Frontal cortex (tissue), 4 donors: ENCODE measurements around the gene KBTBD8. TPM values are rescaled to one million over a fixed set of nuclear protein-coding genes. Genes with fewer than 3 reads are reported as not detected.

Source experiments
- DNase-seq, 2 donors: peaks; one replicate each; pipeline ENCODE4 v3.0.0; 2012; ENCODE audit warnings: low spot score in 2 of 2
- FAIRE-seq: peaks from 2 replicates; lab custom pipeline; 2012; peaks lifted over from hg19 to GRCh38; lab: Jason Lieb, UNC
- total RNA-seq: library from RNA; depleted of rRNA; stranded (reverse); fragments of >200 nt; gene quantifications from one replicate; pipeline ENCODE4 v1.2.3, GENCODE V29; 2014
- donor health status: control.
- donor health status: control.
- donor health status: control.

Gene KBTBD8
- total RNA-seq, 1 donor from 2014 or later, result 19.2 TPM

- DNase-seq, result no peak
- no peak for FAIRE-seq
These were observed 3.5 kb upstream of the KBTBD8 start for GRCh38 chr3:66994588-66994987.

GRCh38 chr3:66996696-66997095 lies 1.4 kb upstream of the KBTBD8 start:
- no peak for FAIRE-seq
- DNase-seq, result no peak

- no peak for FAIRE-seq
- DNase-seq, result peak; percentile 12 to 23
These were observed 471 bp upstream of the KBTBD8 start for GRCh38 chr3:66997560-66998112.

- FAIRE-seq, result no peak
- no peak for DNase-seq
These were observed 763 bp downstream of the KBTBD8 start for GRCh38 chr3:66998904-66999235.

- no peak for DNase-seq
- FAIRE-seq, result no peak
These were observed 1.9 kb downstream of the KBTBD8 start for GRCh38 chr3:67000009-67000408.

GRCh38 chr3:67001086-67001861 lies 3.2 kb downstream of the KBTBD8 start:
- DNase-seq, result no peak
- FAIRE-seq, result no peak

- DNase-seq (no peak), FAIRE-seq (no peak)
These were observed 7.9 kb downstream of the KBTBD8 start for GRCh38 chr3:67005974-67006373.

GRCh38 chr3:67006460-67006859 lies 8.4 kb downstream of the KBTBD8 start:
- FAIRE-seq, result no peak

GRCh38 chr3:67008388-67008787 lies 10.3 kb downstream of the KBTBD8 start:
- FAIRE-seq (no peak), DNase-seq (no peak)

More at GRCh38 chr3:67006460-67006859, 8.4 kb downstream of the KBTBD8 start:
- no peak for DNase-seq

GRCh38 chr3:67009716-67010115 lies 11.6 kb downstream of the KBTBD8 start:
- no peak for FAIRE-seq
- no peak for DNase-seq

- no peak for FAIRE-seq
These were observed 13.5 kb downstream of the KBTBD8 start for GRCh38 chr3:67011414-67012131.

GRCh38 chr3:67012564-67012963 lies 14.5 kb downstream of the KBTBD8 start:
- DNase-seq (no peak), FAIRE-seq (no peak)

More at GRCh38 chr3:67011414-67012131, 13.5 kb downstream of the KBTBD8 start:
- no peak for DNase-seq

- FAIRE-seq, result no peak
These were observed 17.8 kb downstream of the KBTBD8 start for GRCh38 chr3:67015702-67016484.

GRCh38 chr3:67016522-67017080 lies 18.5 kb downstream of the KBTBD8 start:
- FAIRE-seq (no peak), DNase-seq (no peak)

More at GRCh38 chr3:67015702-67016484, 17.8 kb downstream of the KBTBD8 start:
- DNase-seq, result no peak

GRCh38 chr3:67017211-67017610 lies 19.1 kb downstream of the KBTBD8 start:
- DNase-seq (no peak), FAIRE-seq (no peak)

GRCh38 chr3:67018105-67018788 lies 20.1 kb downstream of the KBTBD8 start:
- DNase-seq (no peak), FAIRE-seq (no peak)

- DNase-seq (no peak), FAIRE-seq (no peak)
These were observed 20.9 kb downstream of the KBTBD8 start for GRCh38 chr3:67018789-67019526.

GRCh38 chr3:67028001-67028784 lies 30.1 kb downstream of the KBTBD8 start:
- FAIRE-seq (no peak), DNase-seq (no peak)
